CD14-positive monocyte (primary cell): ENCODE measurements around the gene LRRC4C. TPM values are rescaled to one million over a fixed set of nuclear protein-coding genes. Genes with fewer than 3 reads are reported as not detected.

ENCODE experiments used
- DNase-seq, 3 donors: peaks; one replicate each; pipeline ENCODE4 v3.0.0-alpha.2; 2011 to 2022
- H2AFZ ChIP-seq: 2 replicates; pipeline ENCODE4 v1.6.0; 2012; ENCODE audit warnings: mild to moderate bottlenecking, low read depth, low read length, inconsistent platforms; ENCODE audit not compliant: insufficient read depth, poor library complexity, severe bottlenecking
- H3K27ac ChIP-seq, 2 donors: 1 replicate in 1 of 2; 2 replicates in 1 of 2; pipeline ENCODE4 v1.5.1; 2012 to 2013; ENCODE audit warnings: low read length in 2 of 2, control low read depth in 1 of 2, inconsistent platforms in 1 of 2, low read depth in 1 of 2, mild to moderate bottlenecking in 1 of 2
- H3K27me3 ChIP-seq, 2 donors: one replicate each; pipeline versions ENCODE4 v1.6.0 to v1.6.1; 2011 to 2013; ENCODE audit warnings: low read length in 2 of 2; ENCODE audit not compliant: control insufficient read depth in 2 of 2, insufficient read depth in 2 of 2
- H3K36me3 ChIP-seq, 2 donors: replicated peaks in 1 of 2; 1 replicate in 1 of 2; 2 replicates in 1 of 2; pipeline versions ENCODE4 v1.5.1 to v1.6.1; 2012 to 2013; ENCODE audit warnings: low read length in 2 of 2, control low read depth in 1 of 2, inconsistent platforms in 1 of 2, mild to moderate bottlenecking in 1 of 2; ENCODE audit not compliant: insufficient read depth in 2 of 2, control insufficient read depth in 1 of 2
- H3K4me1 ChIP-seq, 2 donors: 1 replicate in 1 of 2; 2 replicates in 1 of 2; pipeline versions ENCODE4 v1.5.1 to v1.6.1; 2012 to 2013; ENCODE audit warnings: low read length in 2 of 2, control low read depth in 1 of 2, inconsistent platforms in 1 of 2, mild to moderate bottlenecking in 1 of 2, moderate library complexity in 1 of 2; ENCODE audit not compliant: insufficient read depth in 2 of 2, control insufficient read depth in 1 of 2
- H3K4me2 ChIP-seq: replicated peaks from 2 replicates; pipeline ENCODE3; 2012; ENCODE audit warnings: low read length, moderate library complexity, mild to moderate bottlenecking; ENCODE audit not compliant: poor library complexity, severe bottlenecking; ENCODE audit errors: extremely low read depth
- H3K4me3 ChIP-seq, 3 experiments: fragments of 200-600 bp in 1 of 3; sonication (generic) in 1 of 3; replicated peaks in 1 of 3; 1 replicate in 2 of 3; 2 replicates in 1 of 3; pipeline ENCODE4 v1.5.1; 2011 to 2013; ENCODE audit warnings: low read length in 3 of 3, mild to moderate bottlenecking in 3 of 3, control low read depth in 2 of 3, low read depth in 2 of 3, inconsistent platforms in 1 of 3, moderate library complexity in 1 of 3
- H3K79me2 ChIP-seq: 2 replicates; pipeline ENCODE4 v1.6.0; 2012; ENCODE audit warnings: mild to moderate bottlenecking, control low read depth, inconsistent platforms, low read length, moderate library complexity; ENCODE audit not compliant: insufficient read depth
- H3K9ac ChIP-seq: 2 replicates; pipeline ENCODE4 v1.6.0; 2017; ENCODE audit warnings: low read length, mild to moderate bottlenecking; ENCODE audit not compliant: insufficient read depth, poor library complexity, severe bottlenecking
- H3K9me3 ChIP-seq, 2 donors: replicated peaks in 1 of 2; 1 replicate in 1 of 2; 2 replicates in 1 of 2; pipeline versions ENCODE4 v1.5.1 to v1.6.1; 2012 to 2013; ENCODE audit warnings: low read length in 2 of 2, control low read depth in 1 of 2; ENCODE audit not compliant: control insufficient read depth in 1 of 2, insufficient read depth in 1 of 2
- H4K20me1 ChIP-seq: 2 replicates; pipeline ENCODE4 v1.6.0; 2012; ENCODE audit warnings: mild to moderate bottlenecking, low read length, control low read depth, moderate library complexity; ENCODE audit not compliant: insufficient read depth
- H3K27ac Mint-ChIP-seq, 7 donors: one replicate each; pipeline ENCODE4 v1.8.0; 2020; ENCODE audit warnings: mild to moderate bottlenecking in 7 of 7, mixed read lengths in 7 of 7, moderate library complexity in 6 of 7, inconsistent platforms in 2 of 7
- H3K27me3 Mint-ChIP-seq, 3 donors: one replicate each; pipeline ENCODE4 v1.8.0; 2021 to 2022; ENCODE audit warnings: low read depth in 3 of 3, mild to moderate bottlenecking in 3 of 3, mixed read lengths in 3 of 3, moderate library complexity in 3 of 3, inconsistent platforms in 1 of 3
- H3K36me3 Mint-ChIP-seq, 2 donors: one replicate each; pipeline ENCODE4 v1.8.0; 2020; ENCODE audit warnings: mixed read lengths in 2 of 2, inconsistent platforms in 1 of 2, mild to moderate bottlenecking in 1 of 2
- H3K4me1 Mint-ChIP-seq: one replicate; pipeline ENCODE4 v1.8.0; 2020; ENCODE audit warnings: mild to moderate bottlenecking, mixed read lengths
- H3K4me3 Mint-ChIP-seq, 2 donors: one replicate each; pipeline ENCODE4 v1.8.0; 2020; ENCODE audit warnings: mild to moderate bottlenecking in 2 of 2, mixed read lengths in 2 of 2, moderate library complexity in 1 of 2
- H3K9me3 Mint-ChIP-seq, 7 donors: one replicate each; pipeline ENCODE4 v1.8.0; 2020 to 2022; ENCODE audit warnings: mixed read lengths in 7 of 7, mild to moderate bottlenecking in 6 of 7, moderate library complexity in 6 of 7, inconsistent platforms in 2 of 7
- CTCF ChIP-seq: fragments of 200-600 bp; IDR thresholded peaks from one replicate; pipeline ENCODE4 v1.8.0; 2022; ENCODE audit warnings: antibody characterized with exemption, mild to moderate bottlenecking
- WGBS: methylation state at CpG from one replicate; pipeline ENCODE4 v1.1.5; 2013; ENCODE audit warnings: missing lambda C conversion rate; ENCODE audit not compliant: insufficient coverage; 5-methylcytosine and 5-hydroxymethylcytosine counted together
- intact Hi-C, 2 donors: fragments of 100-400 bp; cut with micrococcal nuclease; formaldehyde crosslinking; loops; one replicate each; pipeline versions ENCODE4 v1.15.0 to v1.15.1; 2023
- polyA plus RNA-seq, 3 donors: library from polyadenylated mRNA; depleted of rRNA in 1 of 3; unstranded in 2 of 3; stranded (reverse) in 1 of 3; fragments of 300-500 nt in 2 of 3; fragments of >200 nt in 1 of 3; fragmentation: Illumina TruSeq in 2 of 3; gene quantifications; 1 replicate in 2 of 3; 2 replicates in 1 of 3; pipeline ENCODE4 v1.2.3, GENCODE V29; 2012 to 2021

The LRRC4C gene
- polyA plus RNA-seq, 3 donors = not detected

GRCh38 chr11:41081756-41082285, 377.6 kb downstream of the LRRC4C start:
- 100% methylated on average over 1 of the region's 8 CpGs for WGBS
- no peak for TF ChIP-seq CTCF

GRCh38 chr11:41074318-41074717, 385.1 kb downstream of the LRRC4C start:
- no peaks in the 10 kb centered on the region for H3K4me1 ChIP-seq
- H2AFZ ChIP-seq = no peak overlapping the region
- no peaks in the 10 kb centered on the region for H3K79me2 ChIP-seq
- Mint-ChIP-seq H3K27ac (no peak overlapping the region), H3K9me3 (peaks cover 2 to 13% (median 5%) of the 10 kb centered on the region in 7 donors), H3K27me3 (peaks cover 0 to 2% (median 0%) of the 10 kb centered on the region in 3 donors), H3K4me1 (no peaks in the 10 kb centered on the region), H3K36me3 (no peaks in the 10 kb centered on the region), H3K4me3 (no peak overlapping the region)
- no peak for TF ChIP-seq CTCF
- H3K27ac ChIP-seq = no peak overlapping the region
- intact Hi-C loops = no loop called here
- H3K36me3 ChIP-seq = no peaks in the 10 kb centered on the region
- H3K4me2 ChIP-seq = no peak overlapping the region
- no peaks in the 10 kb centered on the region for H3K27me3 ChIP-seq
- peaks cover 12 to 15% of the 10 kb centered on the region in 2 donors for H3K9me3 ChIP-seq
- H3K4me3 ChIP-seq = no peak overlapping the region
- H4K20me1 ChIP-seq = no peaks in the 10 kb centered on the region
- no peak for DNase-seq
- no peak overlapping the region for H3K9ac ChIP-seq

More at GRCh38 chr11:41081756-41082285, 377.6 kb downstream of the LRRC4C start:
- no peak for DNase-seq
- no peaks in the 10 kb centered on the region for H3K4me1 ChIP-seq
- Mint-ChIP-seq H3K4me1 (no peaks in the 10 kb centered on the region), H3K27ac (no peak overlapping the region), H3K27me3 (no peaks in the 10 kb centered on the region), H3K4me3 (no peak overlapping the region), H3K36me3 (no peaks in the 10 kb centered on the region), H3K9me3 (peaks cover under 1 to 9% (median 4%) of the 10 kb centered on the region in 7 donors)
- H3K27ac ChIP-seq = no peak overlapping the region
- intact Hi-C loops = no loop called here
- no peak overlapping the region for H3K4me3 ChIP-seq
- H3K36me3 ChIP-seq = no peaks in the 10 kb centered on the region
- no peak overlapping the region for H2AFZ ChIP-seq
- H3K9me3 ChIP-seq = peaks cover 7 to 9% of the 10 kb centered on the region in 2 donors
- H3K27me3 ChIP-seq = no peaks in the 10 kb centered on the region
- H3K9ac ChIP-seq = no peak overlapping the region
- no peaks in the 10 kb centered on the region for H3K79me2 ChIP-seq
- no peak overlapping the region for H3K4me2 ChIP-seq
- no peaks in the 10 kb centered on the region for H4K20me1 ChIP-seq
